ENCODE measurements around the gene GYG2. TPM values are rescaled to one million over a fixed set of nuclear protein-coding genes. Genes with fewer than 3 reads are reported as not detected.

GYG2 gene
- total and polyA plus RNA-seq, 2 of the 13 experiments (the other 11 are each of a cell fraction or from before 2014, with no cell fraction given) = 20.0 to 24.3 TPM

GRCh38 chrX:2863646-2864045 is 34.9 kb downstream of the GYG2 start:
- Histone ChIP-seq H3K4me2 (ENCODE audit: low read depth, low read length) (no peak overlapping the region), H3K4me1 (ENCODE audit: insufficient read depth, low read length) (peaks cover 19% of the 10 kb centered on the region), H3K27ac (ENCODE audit: extremely low read length, insufficient read depth, low read length) (no peak overlapping the region), H3K9ac (ENCODE audit: insufficient read depth, low read depth, low read length) (no peak overlapping the region), H3K4me3 (replicated peaks in 1 of 3; ENCODE audit: insufficient read depth in 1 of 3, low read depth in 2 of 3, low read length in 3 of 3) (no peak overlapping the region), H3K27me3 (ENCODE audit: control insufficient read depth in 1 of 2, insufficient read depth in 2 of 2, low read length in 2 of 2) (no peaks in the 10 kb centered on the region), H3K36me3 (replicated peaks in 1 of 2; ENCODE audit: control insufficient read depth in 1 of 2, insufficient read depth in 2 of 2, low read length in 2 of 2) (peaks cover 0 to 18% of the 10 kb centered on the region in 2 experiments; a peak in 3 of 5 replicates), H3K9me3 (ENCODE audit: low read length) (no peaks in the 10 kb centered on the region), H4K20me1 (ENCODE audit: insufficient read depth, low read length) (no peaks in the 10 kb centered on the region), H3K79me2 (ENCODE audit: insufficient read depth, low read length) (no peaks in the 10 kb centered on the region), H2AFZ (ENCODE audit: low read length) (no peak overlapping the region)
- DNase-seq (ENCODE audit: low spot score) (no peak), ATAC-seq (no peak), FAIRE-seq (no peak)
- CTCF ChIA-PET (ENCODE audit: low intra/inter-chr PET ratio, low total read pairs) = no interaction called here
- intact Hi-C loops (cut with micrococcal nuclease; ENCODE audit: unreplicated experiment) = no loop called here
- no TSS peak for BruUV-seq (replicated peaks)
- POLR2A ChIA-PET = no interaction called here
- 95% methylated on average over 5 of the region's 6 CpGs for WGBS (ENCODE audit: low lambda C conversion rate)
- in situ Hi-C loops (cut with HindIII; ENCODE audit: extremely low pct_ligation_motif_present, low pct_unique_long_range_greater_than_20kb) = no loop called here
- TF ChIP-seq MAFK (conservative IDR thresholded peaks at IDR 0.05 in 1 of 2, IDR thresholded peaks at IDR 0.05 in 1 of 2; ENCODE audit: low read length in 2 of 2) = peak; percentile 20 to 50; a peak in 2 of 4 replicates
- no peak for TF ChIP-seq ZBTB1 (CRISPR knock-in tag; IDR thresholded peaks at IDR 0.05; ENCODE audit: borderline replicate concordance)

GRCh38 chrX:2867206-2867605 is 38.5 kb downstream of the GYG2 start:
- H3K4me3 ChIP-seq (replicated peaks in 1 of 3; ENCODE audit: insufficient read depth in 1 of 3, low read depth in 2 of 3, low read length in 3 of 3) = no peak overlapping the region
- H4K20me1 ChIP-seq (ENCODE audit: insufficient read depth, low read length) = no peaks in the 10 kb centered on the region
- BruUV-seq (replicated peaks) = no TSS peak
- TF ChIP-seq ATF4 (CRISPR knock-in tag; IDR thresholded peaks at IDR 0.05) = no peak
- TF ChIP-seq PHF20 (CRISPR knock-in tag; IDR thresholded peaks at IDR 0.05) = no peak
- TF ChIP-seq ZNF558 (CRISPR knock-in tag; IDR thresholded peaks at IDR 0.05; ENCODE audit: borderline replicate concordance) = no peak
- TF ChIP-seq TFDP1 (CRISPR knock-in tag; IDR thresholded peaks at IDR 0.05; ENCODE audit: borderline replicate concordance) = no peak
- TF ChIP-seq LCORL (IDR thresholded peaks at IDR 0.05) = no peak
- TF ChIP-seq LCORL (CRISPR knock-in tag; IDR thresholded peaks at IDR 0.05) = no peak
- no peak for TF ChIP-seq TOE1 (CRISPR knock-in tag; IDR thresholded peaks at IDR 0.05)
- no peak for TF ChIP-seq FOXA3 (CRISPR knock-in tag; IDR thresholded peaks at IDR 0.05)
- TF ChIP-seq KMT2A (CRISPR knock-in tag; IDR thresholded peaks at IDR 0.05) = no peak
- intact Hi-C loops (cut with micrococcal nuclease; ENCODE audit: unreplicated experiment) (no loop called here), in situ Hi-C loops (cut with HindIII; ENCODE audit: extremely low pct_ligation_motif_present, low pct_unique_long_range_greater_than_20kb) (no loop called here)
- no peaks in the 10 kb centered on the region for H3K27me3 ChIP-seq (ENCODE audit: control insufficient read depth in 1 of 2, insufficient read depth in 2 of 2, low read length in 2 of 2)
- no peak overlapping the region for H3K9ac ChIP-seq (ENCODE audit: insufficient read depth, low read depth, low read length)
- CTCF ChIA-PET (ENCODE audit: low intra/inter-chr PET ratio, low total read pairs) = no interaction called here
- POLR2A ChIA-PET = no interaction called here
- no peak for FAIRE-seq
- DNase-seq (ENCODE audit: low spot score) = no peak
- WGBS (ENCODE audit: low lambda C conversion rate) = 95% methylated on average over 7 of the region's 7 CpGs
- H3K4me2 ChIP-seq (ENCODE audit: low read depth, low read length) = no peak overlapping the region
- H3K27ac ChIP-seq (ENCODE audit: extremely low read length, insufficient read depth, low read length) = no peak overlapping the region
- no peaks in the 10 kb centered on the region for H3K9me3 ChIP-seq (ENCODE audit: low read length)
- no peak overlapping the region for H2AFZ ChIP-seq (ENCODE audit: low read length)
- H3K36me3 ChIP-seq (replicated peaks in 1 of 2; ENCODE audit: control insufficient read depth in 1 of 2, insufficient read depth in 2 of 2, low read length in 2 of 2) = peaks cover 0 to 9% of the 10 kb centered on the region in 2 experiments; a peak in 1 of 5 replicates
- peaks cover 11% of the 10 kb centered on the region for H3K4me1 ChIP-seq (ENCODE audit: insufficient read depth, low read length)
- H3K79me2 ChIP-seq (ENCODE audit: insufficient read depth, low read length) = no peaks in the 10 kb centered on the region
- no peak for ATAC-seq
